ENCODE measurements around the gene DEPDC1B.
"Not testable (repeated sequence)": the region's sequence is repeated elsewhere in the genome, so short reads cannot be mapped to it uniquely, and the experiment has no call there.

DEPDC1B gene

GRCh38 chr5:60648175-60648574 lies 51.8 kb downstream of the DEPDC1B start:
- DNase-seq (ENCODE audit: low spot score): no peak

DNA sequence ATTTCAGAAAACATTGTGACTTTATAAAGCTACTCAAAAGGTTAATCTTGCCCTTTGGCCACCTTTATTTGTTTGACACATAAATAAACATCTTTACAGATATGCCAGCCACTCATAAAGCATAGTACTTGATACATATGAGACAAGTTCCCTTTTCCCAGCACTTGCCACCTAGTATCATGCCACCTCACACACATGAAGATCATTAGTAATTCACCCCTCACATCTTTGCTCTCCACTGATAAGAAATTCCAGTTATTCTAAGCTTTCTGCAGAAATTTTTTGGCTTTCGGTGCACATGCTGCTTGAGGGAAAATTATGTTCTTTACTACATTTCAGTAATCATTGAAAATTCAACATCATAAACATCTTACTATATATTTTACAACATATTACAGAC lies 59.1 kb downstream of the DEPDC1B start:
- DNase-seq (ENCODE audit: low spot score): no peak

- DNase-seq (ENCODE audit: low spot score): no peak
These were observed 60.4 kb downstream of the DEPDC1B start for GRCh38 chr5:60639544-60639943.

GRCh38 chr5:60638300-60638699 lies 61.7 kb downstream of the DEPDC1B start:
- DNase-seq (ENCODE audit: low spot score): no peak

DNA sequence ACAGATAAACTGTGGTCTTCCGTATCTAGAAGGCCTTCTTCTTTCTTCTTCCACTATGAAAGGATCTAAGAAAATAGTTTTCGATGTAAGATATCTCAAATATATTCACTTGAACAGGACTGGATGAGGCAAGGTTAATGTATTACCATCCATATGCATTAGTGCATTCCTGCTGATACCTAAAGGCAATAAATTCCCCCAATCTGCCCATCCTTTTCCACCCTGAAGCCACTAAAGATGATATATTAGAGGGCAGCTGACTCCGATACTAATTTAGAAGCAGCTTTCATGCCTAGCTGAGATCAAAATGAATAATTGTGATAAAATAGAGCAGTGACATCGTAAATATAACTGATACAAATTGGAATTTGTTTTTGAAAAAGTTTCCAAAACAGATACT lies 63.3 kb downstream of the DEPDC1B start:
- no peak for DNase-seq (ENCODE audit: low spot score)

GRCh38 chr5:60636001-60636400 lies 64.0 kb downstream of the DEPDC1B start:
- DNase-seq (ENCODE audit: low spot score): no peak

- DNase-seq (ENCODE audit: low spot score): no peak
These were observed 65.9 kb downstream of the DEPDC1B start for GRCh38 chr5:60634051-60634450.

DNA sequence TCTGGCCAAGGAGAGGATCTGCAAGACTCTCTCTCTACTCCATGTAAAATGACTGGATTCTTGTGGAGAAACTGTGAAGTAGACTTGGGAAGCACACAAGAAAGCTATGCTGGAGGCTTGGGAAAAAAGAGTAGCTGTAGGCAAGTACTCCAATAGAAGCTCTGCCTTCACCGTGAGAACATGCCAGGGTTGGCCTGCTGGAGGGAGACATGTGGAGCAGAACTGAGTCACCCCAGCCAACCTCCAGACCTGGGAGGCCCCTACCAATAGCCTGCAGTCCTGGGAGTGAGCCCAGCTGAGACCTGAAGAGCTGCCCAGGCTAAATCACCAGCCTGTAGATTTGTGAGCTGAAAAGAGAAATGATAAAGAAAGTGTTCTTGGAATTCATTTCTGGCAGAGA lies 66.6 kb downstream of the DEPDC1B start:
- DNase-seq (ENCODE audit: low spot score): no peak

- DNase-seq (ENCODE audit: low spot score): no peak
These were observed 67.8 kb downstream of the DEPDC1B start for GRCh38 chr5:60632153-60632552.

DNA sequence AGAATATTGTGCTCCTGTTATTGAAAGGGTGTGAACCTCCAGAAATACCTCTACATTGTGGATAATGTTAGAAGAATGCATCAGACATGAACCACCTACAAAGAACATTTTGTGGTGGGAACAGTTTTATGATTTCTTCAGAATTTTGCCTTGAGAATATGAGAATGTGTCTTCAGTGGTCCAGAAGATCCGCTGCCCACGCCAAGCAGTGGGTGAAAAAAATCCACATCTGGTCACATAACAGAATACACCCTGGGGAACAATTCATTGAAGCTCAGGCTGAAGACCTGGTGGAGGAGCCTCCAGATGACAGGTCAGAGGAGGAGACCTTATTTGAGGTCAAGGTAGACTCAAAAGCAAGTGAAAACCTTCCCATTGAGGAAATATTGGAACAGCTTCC lies 69.1 kb downstream of the DEPDC1B start:
- DNase-seq (ENCODE audit: low spot score): no peak

DNA sequence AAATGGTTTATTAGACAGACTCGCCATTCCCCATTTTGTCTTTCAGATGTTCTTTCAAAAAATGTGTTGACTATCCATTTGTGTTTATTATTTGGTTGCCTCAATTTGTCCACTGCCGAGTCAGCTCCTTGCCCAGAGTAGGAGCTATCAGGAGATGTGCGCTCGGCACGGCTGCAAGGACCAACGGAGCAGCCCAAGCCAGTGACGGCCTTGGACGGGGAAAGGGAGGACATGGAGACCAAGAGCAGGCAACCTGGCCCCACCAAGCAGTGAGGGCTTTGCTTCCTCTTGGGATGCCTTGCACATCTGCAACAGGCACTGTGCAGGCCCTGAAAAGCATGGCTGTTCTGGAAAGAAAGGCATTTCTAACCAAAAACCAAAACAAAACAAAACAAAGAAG lies 69.8 kb downstream of the DEPDC1B start:
- DNase-seq (ENCODE audit: low spot score): no peak

DNA sequence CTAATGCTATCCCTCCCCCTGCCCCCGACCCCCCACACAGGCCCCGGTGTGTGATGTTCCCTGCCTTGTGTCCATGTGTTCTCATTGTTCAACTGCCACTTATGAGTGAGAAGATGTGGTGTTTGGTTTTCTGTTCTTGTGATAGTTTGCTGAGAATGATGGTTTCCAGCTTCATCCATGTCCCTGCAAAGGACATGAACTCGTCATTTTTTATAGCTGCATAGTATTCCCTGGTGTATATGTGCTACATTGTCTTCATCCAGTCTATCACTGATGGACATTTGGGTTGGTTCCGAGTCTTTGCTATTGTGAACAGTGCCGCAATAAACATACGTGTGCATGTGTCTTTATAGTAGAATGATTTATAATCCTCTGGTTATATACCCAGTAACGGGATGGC lies 75.1 kb downstream of the DEPDC1B start:
- DNase-seq (ENCODE audit: low spot score): not testable (repeated sequence)

DNA sequence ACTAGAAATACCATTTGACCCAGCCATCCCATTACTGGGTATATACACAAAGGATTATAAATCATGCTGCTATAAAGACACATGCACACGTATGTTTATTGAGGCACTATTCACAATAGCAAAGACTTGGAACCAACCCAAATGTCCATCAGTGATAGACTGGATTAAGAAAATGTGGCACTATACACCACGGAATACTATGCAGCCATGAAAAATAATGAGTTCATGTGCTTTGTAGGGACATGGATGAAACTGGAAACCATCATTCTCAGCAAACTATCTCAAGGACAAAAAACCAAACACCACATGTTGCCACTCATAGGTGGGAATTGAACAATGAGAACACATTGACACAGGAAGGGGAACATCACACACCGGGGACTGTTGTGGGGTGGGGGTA lies 79.2 kb downstream of the DEPDC1B start:
- not testable (repeated sequence) for DNase-seq (ENCODE audit: low spot score)

GRCh38 chr5:60613826-60614225 lies 86.1 kb downstream of the DEPDC1B start:
- DNase-seq (ENCODE audit: low spot score): no peak

- DNase-seq (ENCODE audit: low spot score): no peak
These were observed 88.7 kb downstream of the DEPDC1B start for GRCh38 chr5:60611099-60611740.

DNA sequence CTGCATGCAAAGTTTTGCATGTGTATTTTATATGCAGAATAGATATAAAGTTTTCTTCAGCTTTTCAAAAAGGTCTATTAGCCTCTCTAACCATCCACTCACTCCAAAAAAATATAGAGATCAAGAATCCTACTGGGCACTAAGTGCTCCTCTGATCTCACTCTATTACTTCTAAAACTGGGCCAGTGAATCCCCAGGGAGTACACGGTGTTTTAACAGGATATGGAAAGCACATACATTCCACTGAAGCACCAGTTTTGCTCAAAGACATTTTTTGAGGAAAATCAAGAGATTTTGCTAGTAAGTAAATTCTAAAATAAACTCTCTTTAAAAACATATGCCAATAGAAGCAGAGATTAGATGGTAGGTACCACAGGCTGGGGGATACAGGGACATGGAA lies 95.2 kb downstream of the DEPDC1B start:
- DNase-seq (ENCODE audit: low spot score): no peak

DNA sequence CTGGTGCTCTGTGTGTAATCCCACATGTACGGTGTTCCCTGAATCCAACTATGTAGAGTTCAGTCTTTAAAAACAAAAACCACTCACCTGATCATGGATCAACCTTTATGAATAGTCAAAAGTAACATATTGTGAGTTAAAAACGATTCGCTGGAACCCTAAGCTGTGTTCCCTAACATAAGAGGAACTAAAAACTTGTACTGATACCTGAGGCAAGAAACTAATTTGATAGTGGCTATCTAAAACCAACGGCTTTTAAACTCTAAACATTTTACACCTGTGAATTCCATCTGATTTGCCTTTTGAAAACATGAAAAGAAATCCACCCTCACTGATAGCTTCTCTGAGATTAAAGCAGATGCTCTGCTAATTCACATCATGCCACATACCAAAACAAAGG lies 101.5 kb downstream of the DEPDC1B start:
- DNase-seq (ENCODE audit: low spot score): no peak

DNA sequence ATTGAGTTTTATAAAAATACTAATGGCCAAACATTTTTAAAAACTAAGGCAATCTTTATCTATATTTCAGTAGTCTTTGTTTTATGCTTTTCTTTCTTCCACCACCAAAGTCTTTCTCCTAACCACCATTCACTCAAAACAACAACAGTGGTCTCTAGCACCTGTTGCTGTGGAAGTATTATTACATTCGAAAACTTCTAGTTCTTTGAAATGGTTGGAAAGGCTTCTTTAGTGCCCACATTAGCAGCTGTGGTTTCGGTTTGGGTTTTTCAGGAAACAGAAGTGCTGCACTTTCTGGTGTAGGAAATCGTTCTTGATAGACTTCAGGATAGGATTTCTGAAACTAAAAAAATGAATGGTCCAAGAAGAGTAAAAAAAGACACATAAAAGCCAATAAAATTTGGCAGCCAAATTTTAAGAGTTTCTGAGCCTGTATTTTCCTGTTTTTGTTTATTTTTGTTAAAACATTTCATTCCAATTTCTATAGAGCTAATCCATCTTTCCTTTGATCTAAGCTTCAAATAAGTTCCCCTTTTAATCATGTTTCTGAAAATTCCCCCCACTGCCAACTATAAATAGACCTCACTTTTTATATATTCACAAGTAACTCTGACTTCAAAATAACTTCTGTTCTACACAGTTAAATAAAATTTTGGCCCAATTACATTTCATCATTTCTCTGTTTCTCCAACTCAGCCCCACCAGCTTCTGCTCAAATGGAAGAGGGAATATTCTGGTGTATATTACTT lies 102.2 kb downstream of the DEPDC1B start:
- no peak for DNase-seq (ENCODE audit: low spot score)

GRCh38 chr5:60594715-60595477 lies 105.1 kb downstream of the DEPDC1B start:
- no peak for DNase-seq (ENCODE audit: low spot score)

DNA sequence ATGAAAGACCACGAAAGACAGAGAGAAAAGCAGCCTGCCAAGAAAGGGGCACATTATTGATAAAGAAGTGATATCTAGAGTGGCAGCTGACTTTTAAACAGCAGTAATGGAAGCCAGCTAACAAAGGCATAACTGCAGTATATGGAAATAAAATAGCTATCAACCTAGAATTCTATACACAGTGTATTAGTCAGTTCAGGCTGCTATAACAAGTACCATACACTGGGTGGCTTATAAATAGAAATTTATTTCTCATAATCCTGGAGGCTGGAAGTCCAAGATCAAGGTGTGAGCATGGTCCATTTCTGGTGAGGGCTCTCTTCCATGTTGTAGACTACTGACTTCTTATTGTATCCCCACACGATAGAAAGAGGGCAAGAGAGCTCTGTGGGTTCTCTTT lies 109.8 kb downstream of the DEPDC1B start:
- DNase-seq (ENCODE audit: low spot score): no peak

- DNase-seq (ENCODE audit: low spot score): not testable (repeated sequence)
These were observed 112.7 kb downstream of the DEPDC1B start for GRCh38 chr5:60587312-60587711.

DNA sequence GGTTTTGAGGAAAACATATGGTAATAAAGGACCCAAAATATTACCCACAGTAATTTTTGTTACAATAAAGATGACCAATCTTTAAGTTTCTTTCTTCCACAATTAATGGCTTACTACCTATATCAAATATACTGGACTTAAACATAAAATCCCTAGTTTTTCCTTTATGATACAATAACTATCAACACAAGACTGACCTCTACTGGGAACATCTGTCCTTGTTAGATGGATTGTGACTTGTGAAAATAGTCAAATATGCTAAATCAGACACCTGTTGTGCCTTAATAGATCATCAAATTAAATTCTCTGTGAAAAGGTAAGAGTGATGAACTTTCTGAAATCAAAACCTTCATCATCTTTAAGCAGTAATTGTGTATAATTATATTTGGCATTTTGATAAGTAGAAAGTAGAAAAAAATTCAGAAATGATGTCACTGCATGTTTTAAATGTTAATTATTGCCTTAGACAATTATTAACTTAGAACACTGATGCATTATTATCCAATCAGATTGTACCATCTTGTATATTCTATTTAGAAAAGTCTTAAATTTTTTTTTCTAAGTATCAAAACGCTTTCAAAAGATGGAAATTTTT lies 113.6 kb downstream of the DEPDC1B start:
- DNase-seq (ENCODE audit: low spot score): no peak

- no peak for DNase-seq (ENCODE audit: low spot score)
These were observed 114.3 kb downstream of the DEPDC1B start for GRCh38 chr5:60585618-60586017.
